HG03108 (cell line): ENCODE results near the gene PGM2.
"Not testable (repeated sequence)": the region's sequence is repeated elsewhere in the genome, so short reads cannot be mapped to it uniquely, and the experiment has no call there.

Source experiments
- ATAC-seq: cut with Tn5 transposase; IDR thresholded peaks from one replicate; pipeline ENCODE4 v1.9.1; 2021; ENCODE audit warnings: moderate library complexity; ENCODE audit not compliant: unreplicated experiment

The PGM2 gene

DNA sequence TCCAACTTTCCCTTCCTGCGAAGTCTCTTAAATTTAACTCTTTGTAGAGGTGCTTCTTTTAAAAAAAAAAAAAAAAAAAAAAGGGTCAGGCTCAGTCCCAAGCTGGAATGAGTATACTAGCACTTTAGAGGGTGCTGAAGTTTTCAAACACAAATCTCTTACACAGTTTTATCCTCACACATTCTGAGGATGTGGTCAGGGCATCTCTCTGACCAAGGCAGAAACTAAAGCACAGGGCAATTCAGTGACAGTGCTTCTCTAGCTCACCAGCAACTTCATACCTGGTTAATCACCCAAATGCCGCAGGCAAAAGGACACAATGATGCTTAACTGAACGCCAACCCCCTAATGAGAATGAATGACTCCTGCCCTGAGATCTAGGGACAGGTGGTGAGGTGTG is 9.8 kb upstream of the PGM2 start:
- no peak for ATAC-seq

DNA sequence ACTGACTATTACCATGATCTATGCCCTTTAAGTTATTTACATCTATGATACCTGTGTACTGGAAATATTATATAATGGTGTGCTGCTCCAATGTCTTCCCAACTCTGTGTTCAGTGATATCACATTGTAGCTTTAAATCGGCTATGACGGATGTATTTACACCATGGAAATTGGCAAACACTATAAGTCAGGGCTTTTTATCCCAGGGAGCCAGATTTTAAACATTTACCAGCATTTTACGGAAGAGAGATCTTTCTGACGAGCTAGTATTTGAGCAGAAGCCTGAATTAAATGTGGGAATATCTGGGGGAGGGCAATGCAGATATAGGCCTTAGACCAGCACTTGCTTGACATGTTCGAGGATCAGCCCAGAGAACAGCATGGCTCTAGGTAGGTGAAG is 7.7 kb upstream of the PGM2 start:
- no peak for ATAC-seq

DNA sequence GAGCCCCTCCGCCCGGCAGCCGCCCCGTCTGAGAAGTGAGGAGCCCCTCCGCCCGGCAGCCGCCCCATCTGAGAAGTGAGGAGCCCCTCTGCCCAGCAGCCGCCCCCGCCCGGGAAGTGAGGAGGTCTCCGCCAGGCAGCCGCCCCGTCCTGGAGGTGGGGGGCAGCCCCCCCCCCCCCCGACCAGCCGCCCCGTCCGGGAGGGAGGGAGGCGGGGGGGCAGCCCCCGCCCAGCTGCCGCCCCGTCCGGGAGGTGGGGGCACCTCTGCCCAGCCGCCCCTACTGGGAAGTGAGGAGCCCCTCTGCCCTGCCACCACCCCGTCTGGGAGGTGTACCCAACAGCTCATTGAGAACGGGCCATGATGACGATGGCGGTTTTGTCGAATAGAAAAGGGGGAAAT is 6.0 kb upstream of the PGM2 start:
- ATAC-seq, result not testable (repeated sequence)

DNA sequence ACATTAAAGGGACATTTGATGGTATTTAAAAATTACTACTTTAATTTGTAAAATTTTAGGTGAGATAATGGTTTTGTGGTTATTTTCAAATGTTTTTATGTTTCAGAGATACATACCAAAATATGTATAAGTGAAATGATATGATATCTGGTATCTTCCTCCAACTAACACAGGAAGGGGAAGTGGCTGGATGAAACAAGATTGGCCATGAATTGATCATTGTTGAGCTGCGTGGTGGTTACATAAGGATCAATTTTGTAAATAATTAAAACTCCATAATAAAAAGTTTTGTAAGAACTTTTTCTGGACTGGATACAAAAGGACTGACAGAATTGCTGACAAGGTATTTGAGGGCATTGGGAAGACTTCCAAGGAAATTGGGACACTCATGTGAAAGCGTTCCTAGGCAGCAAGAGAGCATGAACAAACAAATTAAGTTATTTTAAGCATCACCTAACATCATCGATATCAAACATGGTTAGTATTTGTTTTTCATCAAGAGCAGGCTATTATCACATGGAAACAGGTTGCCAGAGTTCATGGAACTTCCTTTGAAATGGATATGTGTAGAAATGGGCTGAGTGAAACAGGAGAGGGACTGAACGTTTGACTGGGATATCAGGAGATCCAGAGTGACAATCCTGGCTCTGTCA is 4.4 kb upstream of the PGM2 start:
- ATAC-seq, result no peak

DNA sequence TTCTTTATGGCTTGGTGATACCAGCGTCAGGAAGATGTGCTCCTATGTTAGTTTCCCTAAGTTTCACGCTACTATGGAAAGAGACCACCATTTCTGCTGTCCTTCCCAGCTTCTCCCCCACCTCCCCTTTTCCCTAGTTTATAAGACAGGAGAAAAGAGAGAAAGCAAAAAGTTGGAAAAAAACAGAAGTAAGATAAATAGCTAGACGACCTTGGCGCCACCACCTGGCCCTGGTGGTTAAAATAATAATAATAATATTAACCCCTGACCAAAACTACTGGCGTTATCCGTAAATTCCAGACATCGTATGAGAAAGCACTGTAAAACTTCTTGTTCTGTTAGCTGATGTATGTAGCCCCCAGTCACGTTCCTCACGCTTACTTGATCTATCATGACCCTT is 985 bp upstream of the PGM2 start:
- not testable (repeated sequence) for ATAC-seq

DNA sequence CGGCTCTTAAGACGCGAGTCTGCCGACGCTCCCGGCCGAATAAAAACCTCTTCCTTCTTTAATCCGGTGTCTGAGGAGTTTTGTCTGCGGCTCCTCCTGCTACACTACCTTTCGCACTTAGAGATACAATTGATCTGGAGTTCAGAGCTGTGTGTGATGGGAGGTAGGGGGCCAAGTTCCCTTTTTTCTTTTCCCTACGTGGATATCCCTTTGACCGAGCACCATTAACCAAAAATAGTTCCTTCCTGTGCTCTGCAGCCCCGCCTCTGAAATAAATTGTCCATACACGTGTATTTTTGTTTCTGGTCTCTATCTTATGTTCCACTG is 555 bp upstream of the PGM2 start:
- peak; percentile 16 for ATAC-seq

DNA sequence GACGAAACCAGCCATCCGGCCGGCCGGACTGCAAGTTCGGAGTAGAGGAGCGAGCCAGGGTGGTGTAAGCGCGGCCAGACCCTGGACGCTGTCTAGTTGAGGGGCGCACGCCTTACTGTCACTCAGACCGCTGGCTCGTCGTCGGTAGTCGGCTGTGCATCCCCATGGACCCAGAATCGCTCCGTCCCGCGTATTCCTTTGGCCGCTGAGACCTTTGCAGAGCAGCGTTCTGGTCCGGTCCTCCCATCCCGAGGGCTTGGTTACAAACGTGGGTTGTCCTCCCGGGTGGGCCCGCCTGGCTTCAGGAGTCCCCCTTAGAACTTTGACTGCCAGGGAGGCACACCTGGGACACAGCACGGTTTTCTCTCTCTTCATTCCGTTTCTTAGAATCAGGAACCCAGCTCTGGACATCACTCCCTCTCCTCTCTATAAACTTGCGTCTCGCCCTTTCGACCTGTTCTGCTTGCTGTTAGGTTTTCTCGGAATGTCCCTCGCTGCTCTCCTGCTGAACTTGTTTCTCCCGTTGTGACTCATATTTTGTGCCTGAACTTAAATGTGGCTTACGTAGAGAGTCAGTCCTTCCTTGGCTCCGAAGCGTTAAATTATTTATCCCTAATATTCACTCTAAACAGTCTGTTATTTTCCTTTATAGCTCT is 672 bp downstream of the PGM2 start:
- peak; percentile 24 for ATAC-seq

DNA sequence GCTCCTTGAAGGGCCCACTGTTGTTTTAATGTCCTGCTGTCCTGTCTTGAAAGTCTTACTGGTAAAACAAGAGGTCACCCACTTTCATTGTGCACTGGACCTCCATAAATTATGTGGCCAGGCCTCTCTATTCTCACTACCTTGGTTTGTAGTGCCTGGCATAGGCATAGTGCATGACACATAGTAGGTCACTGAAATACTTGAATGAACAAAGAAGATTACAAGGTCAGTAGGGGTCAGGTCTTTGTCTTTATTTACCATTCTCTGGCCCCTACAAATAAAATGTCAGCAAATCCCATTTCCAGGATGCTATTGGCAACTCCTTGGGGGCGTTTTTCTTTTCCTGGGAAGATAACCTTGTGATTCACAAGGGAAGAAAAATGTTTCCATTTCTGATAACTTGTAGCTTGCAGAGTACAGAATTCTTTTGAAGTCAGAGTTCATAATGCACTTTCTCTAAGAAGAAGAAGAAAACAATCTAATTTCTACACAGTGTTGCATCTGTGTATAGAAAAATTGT is 1.4 kb downstream of the PGM2 start:
- no peak for ATAC-seq

DNA sequence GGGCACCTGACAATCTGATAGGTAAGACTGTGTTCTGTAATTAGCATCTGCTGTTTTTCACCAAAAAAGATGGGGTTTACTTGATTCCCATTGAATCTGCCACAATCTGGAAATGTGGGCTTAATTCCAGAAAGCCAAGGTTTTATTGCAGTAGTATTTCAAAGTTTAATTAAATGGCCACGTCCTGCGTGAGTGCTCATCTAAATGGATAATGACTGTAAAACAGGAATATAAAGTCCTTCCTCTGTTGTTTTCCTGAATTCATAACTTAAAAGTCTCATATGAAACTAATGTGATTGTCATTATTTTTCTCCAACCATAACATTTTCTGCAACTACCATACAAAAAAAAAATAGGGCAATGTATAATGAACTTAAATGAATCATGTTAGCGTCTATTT is 2.4 kb downstream of the PGM2 start:
- ATAC-seq, result no peak

DNA sequence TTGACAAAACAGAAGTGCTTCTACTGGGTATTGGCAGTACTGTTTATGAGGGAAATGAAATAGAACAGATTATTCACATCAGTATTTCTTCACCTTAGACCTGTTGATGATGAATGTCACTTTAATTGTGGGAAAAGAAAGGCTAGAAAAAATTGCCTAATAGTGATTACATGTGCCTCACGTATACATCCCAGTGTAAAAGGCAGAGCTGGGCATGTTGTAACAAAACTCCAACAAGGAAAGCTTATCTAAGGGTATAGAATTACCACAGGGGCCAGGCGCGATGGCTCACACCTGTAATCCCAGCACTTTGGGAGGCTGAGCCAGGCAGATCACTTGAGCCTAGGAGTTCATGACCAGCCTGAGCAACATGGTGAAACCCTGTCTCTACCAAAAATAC is 4.2 kb downstream of the PGM2 start:
- no peak for ATAC-seq

DNA sequence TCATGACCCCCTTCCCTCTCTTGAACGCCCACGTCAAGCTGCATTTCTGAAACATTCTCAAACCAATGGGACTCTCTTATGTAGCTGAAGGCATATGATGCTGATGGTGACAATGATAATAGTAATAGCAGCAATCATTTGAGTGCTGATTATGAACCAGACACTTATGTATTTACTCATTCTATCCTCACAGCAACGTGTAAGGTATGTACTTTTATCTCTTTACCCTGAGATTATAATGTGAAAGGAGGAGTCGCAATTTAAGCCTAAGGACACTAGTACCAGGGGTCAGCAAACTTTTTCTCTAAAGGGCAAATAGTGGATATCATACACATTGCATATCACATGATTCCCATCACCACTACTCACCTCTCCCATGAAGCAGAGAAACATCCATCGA is 8.5 kb downstream of the PGM2 start:
- no peak for ATAC-seq

DNA sequence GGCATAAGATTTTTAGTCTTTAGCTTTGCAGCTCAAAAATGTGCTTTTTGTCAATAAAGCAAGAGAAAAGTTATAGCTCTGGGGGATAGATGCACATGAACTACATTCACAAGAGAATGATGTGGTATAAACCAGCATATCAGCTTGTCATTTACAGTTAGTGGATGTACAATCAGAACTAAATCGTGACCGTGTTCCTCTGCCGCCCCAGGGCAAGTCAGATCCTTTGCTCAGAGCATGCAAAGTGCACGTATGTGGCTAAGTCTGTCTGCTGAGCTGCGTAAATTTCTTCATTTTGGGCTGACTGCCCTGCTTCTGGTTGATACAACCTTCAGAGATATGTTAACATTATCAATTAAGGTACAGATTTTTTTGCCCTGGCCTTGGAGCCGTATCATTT is 9.3 kb downstream of the PGM2 start:
- ATAC-seq, result no peak

DNA sequence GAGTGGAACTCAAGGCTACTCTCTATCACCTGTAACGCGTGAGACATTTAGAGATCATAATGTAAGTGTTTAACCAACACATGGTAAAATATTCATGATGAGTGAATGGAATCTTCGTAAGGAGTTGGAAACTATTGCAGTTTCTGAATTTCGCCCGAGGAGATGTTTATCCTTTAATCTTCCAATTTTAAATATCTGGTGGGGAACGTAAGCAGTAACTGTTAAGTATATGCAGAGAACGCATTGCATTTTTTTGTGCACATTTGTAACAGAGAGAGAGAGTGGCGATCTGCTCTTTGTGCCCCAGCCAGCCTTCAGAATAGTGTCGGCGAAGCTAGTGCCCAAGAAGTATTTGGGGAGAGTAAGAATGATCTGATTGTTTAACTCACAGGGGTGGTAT is 9.8 kb downstream of the PGM2 start:
- no peak for ATAC-seq

DNA sequence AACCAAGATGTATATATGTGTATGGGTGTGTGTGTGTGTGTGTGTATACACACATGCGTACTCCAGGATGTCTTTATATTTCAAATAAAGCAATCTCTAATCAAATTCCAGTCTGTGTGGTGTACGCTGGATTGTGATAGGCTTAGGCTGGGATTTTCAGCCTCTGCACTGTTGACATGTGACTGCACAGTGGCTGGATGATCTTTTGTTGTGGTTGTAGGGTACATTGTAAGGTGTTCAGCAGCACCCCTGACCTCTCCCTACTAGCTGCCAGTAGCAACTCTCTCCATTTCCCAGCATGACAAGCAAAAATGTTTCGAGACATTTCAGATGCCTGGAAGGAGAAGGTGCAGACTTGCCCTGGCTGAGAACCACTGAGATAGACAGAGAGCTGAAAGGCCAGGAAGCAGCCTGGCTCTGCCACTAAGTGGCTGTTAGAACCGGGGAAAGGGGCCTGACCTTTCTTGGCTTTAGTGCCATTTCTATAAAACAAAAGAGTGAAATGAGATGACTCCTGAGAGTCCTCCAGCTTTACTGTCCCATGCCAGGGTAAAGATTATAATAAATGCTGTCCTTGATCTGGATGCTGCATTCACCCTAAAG is 10.5 kb downstream of the PGM2 start:
- no peak for ATAC-seq

DNA sequence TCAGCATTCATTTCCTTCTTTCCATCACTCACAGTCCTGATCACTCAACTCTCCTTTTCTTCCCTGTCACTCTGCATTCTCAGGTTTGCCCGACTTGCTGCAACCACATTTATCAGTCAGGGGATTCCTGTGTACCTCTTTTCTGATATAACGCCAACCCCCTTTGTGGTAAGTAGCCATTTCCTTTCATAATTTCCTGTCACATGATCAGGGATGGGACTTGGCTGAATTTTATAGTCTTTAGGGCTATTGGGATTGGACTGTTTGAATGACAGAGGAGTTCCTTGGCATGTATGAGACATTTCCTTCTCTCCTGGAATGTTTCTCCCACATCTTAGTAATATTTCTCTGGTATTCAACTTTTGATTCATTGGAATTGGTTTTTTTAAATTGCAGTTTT is 11.0 kb downstream of the PGM2 start:
- ATAC-seq, result no peak

DNA sequence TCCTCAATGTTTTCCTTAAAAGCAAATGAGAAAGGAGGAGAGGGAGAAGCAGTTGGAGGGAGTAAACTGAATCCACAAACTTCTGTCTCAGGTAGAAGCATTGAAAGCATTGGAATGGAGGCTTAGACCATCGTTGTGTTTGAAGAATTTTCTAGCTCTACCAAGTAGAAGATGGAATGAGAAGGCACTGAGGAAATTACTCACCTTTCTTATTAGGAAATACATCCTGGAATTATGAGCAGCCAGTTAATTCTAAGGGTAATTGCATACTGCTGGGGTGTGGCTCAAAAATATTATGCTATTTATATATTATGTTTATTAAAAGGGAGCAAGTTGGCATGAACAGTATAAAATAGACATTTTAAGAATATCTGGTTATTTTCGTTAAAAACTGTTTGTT is 12.9 kb downstream of the PGM2 start:
- no peak for ATAC-seq

DNA sequence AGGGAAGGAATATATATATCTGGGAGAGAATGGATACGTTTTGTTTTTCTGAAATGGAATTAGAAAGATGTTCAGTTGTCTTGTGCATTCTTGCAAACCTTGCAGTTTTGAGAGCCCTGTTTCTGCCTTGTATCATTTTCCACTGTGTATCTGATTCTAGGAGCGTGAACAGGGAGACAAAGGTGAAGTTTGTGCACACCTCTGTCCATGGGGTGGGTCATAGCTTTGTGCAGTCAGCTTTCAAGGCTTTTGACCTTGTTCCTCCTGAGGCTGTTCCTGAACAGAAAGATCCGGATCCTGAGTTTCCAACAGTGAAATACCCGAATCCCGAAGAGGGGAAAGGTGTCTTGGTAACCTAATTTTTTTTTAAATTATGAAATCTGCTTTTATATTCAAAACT is 17.7 kb downstream of the PGM2 start:
- no peak for ATAC-seq

DNA sequence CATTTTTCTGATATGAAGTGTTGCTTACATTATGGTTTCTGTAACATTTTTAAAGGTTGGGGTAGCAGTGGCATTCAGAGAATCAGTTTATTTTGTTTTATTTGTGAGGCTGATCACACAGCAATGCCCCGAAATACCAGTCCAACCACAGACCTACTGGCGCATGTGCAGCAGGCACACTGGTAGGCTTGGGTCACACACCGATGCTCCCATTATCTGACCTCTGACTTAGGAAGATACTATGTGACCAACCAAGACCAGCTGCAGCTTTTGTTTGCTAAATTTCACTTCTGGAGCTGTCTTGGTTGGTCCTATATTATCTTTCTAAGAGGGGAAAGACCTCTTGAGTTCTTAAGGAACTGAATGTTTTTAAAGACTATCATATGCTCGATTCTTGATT is 18.7 kb downstream of the PGM2 start:
- ATAC-seq, result no peak

DNA sequence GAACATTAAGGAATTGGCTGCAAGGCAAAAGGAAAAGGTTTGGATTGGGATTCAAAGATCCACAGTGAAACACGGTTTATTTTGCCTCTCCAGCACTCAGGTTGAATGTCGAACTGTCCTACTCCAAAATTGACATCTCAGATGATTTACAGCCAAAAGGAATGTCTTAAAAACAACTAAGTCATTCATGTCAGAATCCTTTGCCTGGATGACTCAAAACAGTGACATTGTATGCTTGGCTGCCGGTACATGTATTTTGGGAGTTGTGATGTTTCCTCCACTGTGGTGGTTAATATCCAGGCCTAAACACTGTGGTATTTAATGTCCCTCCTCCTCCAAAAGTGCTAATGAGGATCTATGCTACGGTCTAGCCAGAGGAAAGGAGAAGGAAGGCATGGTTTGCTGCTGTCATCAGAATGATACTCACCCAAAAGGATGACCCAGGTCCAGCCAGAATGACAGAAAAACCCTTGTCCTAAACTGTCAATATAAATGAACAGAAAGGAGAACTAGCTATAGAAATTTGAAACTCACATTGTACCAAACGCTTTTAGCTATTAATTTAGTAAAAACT is 20.9 kb downstream of the PGM2 start:
- no peak for ATAC-seq

DNA sequence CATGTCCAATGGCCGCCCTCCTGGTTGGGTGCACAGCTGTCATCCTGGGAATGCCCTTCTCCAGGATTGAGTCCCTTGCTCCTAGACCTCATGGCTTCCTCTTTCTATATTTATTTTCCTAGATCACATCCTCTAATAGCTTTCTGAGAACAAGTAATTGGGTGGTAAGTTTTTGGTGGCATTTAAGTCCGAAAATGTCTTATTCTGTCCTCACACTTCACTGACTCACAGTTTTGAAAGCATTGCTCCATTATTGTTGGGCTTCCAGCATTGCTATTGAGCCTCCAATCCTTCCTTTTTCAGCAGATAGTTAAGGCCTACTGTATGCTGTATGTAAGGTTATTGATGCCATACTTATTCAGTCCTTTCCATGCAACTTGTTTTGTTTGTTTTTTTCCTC is 25.9 kb downstream of the PGM2 start:
- ATAC-seq, result no peak

DNA sequence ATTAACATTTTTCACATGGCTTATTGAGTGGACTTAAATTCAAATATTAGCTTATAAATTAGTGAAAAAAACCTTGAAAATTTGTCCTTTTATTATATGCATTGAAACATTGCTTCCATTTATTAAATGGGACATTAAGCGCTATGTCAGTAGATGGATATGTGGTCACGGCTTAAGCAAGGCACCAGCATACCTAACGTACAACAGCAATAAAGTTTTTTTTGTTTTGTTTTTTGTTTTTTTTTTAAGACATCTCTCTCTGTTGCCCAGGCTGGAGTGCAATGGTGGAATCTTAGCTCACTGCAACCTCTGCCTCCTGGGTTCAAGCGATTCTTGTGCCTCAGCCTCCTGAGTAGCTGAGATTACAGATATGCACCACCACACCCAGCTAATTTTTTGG is 31.6 kb downstream of the PGM2 start:
- ATAC-seq, result no peak

DNA sequence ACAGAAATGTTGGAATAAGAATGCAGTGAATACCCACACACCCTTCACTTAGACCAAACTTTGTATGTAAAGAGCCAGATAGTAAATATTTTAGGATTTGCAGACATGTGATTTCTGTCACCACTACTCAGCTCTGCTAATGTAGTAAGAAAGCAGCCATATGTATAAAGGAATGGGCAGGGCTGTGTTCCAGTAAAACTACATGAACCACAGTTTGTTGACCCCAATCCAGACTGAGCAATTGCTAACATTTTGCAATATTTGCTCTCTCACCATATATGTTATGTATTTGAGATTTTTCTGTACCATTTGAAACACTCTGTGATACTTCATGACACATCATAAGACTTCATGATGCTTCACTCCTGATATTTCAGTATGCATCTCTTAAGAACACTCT is 32.4 kb downstream of the PGM2 start:
- no peak for ATAC-seq
